Articular chondrocyte of knee joint (primary cell): ENCODE measurements around the gene TMC4. TPM values are rescaled to one million over a fixed set of nuclear protein-coding genes. Genes with fewer than 3 reads are reported as not detected.

ENCODE experiments used
- total RNA-seq: library from RNA; depleted of rRNA; stranded (reverse); fragments of >200 nt; gene quantifications from 2 replicates; pipeline ENCODE4 v1.2.3, GENCODE V29; 2012

Gene TMC4
- total RNA-seq: 1.0 TPM in 1 of 2 replicates, not detected in the other

GRCh38 chr19:54172471-54173358 is at the start of gene TMC4:
TMC4 (minus strand) TSS chr19:54173160; CDS start chr19:54173117, 43 bp downstream.

GRCh38 chr19:54191011-54191810 is 18.3 kb upstream of the TMC4 start, which contains the start of gene TSEN34:
TSEN34 (plus strand) TSS chr19:54191308; CDS start chr19:54191365, 57 bp downstream.

GRCh38 chr19:54189145-54189734 is 16.3 kb upstream of the TMC4 start, which contains the start of gene MBOAT7:
MBOAT7 (minus strand) TSS chr19:54189580; CDS start chr19:54188508, 1,072 bp downstream.

GRCh38 chr19:54159352-54160181 is 13.4 kb downstream of the TMC4 start, which contains the start of gene LENG1:
LENG1 (minus strand) TSS chr19:54159721; CDS start chr19:54159695, 26 bp downstream.

GRCh38 chr19:54137699-54138488 is 35.1 kb downstream of the TMC4 start, which contains the start of gene CNOT3:
CNOT3 (plus strand) TSS chr19:54137762; CDS start chr19:54142979, 5,217 bp downstream.

GRCh38 chr19:54115109-54116063 is 57.6 kb downstream of the TMC4 start, which contains the start of the genes PRPF31 and TFPT:
PRPF31 (plus strand) TSS chr19:54115754; CDS start chr19:54118279, 2,525 bp downstream.
TFPT (minus strand) TSS chr19:54115657; CDS start chr19:54115269, 388 bp downstream.

Other genes with a start within 250 kb of the TMC4 start
- gene CACNG8, start 210.2 kb downstream of the TMC4 start, total RNA-seq: not detected in 2 replicates
- not detected in 2 replicates for gene CACNG6, start 181.5 kb downstream of the TMC4 start, total RNA-seq
- not detected in 2 replicates for gene VSTM1, start 109.3 kb downstream of the TMC4 start, total RNA-seq
- not detected in 2 replicates for gene TARM1, start 91.8 kb downstream of the TMC4 start, total RNA-seq
- gene OSCAR, start 72.4 kb downstream of the TMC4 start, total RNA-seq: 0.11 and 0.39 TPM in 2 replicates
- gene NDUFA3, start 70.3 kb downstream of the TMC4 start, total RNA-seq: 8.8 and 12.0 TPM in 2 replicates
- 8.4 and 9.1 TPM in 2 replicates for gene TFPT, start 57.5 kb downstream of the TMC4 start, total RNA-seq
- 36.2 and 39.2 TPM in 2 replicates for gene PRPF31, start 57.4 kb downstream of the TMC4 start, total RNA-seq
- 6.9 and 9.7 TPM in 2 replicates for gene CNOT3, start 35.4 kb downstream of the TMC4 start, total RNA-seq
- gene LENG1, start 13.4 kb downstream of the TMC4 start, total RNA-seq: 3.9 and 5.7 TPM in 2 replicates
- 25.2 and 25.8 TPM in 2 replicates for gene MBOAT7, start 16.4 kb upstream of the TMC4 start, total RNA-seq
- gene TSEN34, start 18.1 kb upstream of the TMC4 start, total RNA-seq: 34.3 and 37.2 TPM in 2 replicates
- gene RPS9, start 27.7 kb upstream of the TMC4 start, total RNA-seq: 1,386 and 1,444 TPM in 2 replicates
- not detected in 2 replicates for gene LILRB3, start 49.8 kb upstream of the TMC4 start, total RNA-seq
- not detected in 2 replicates for gene LILRA6, start 69.6 kb upstream of the TMC4 start, total RNA-seq
- not detected in 2 replicates for gene LILRB5, start 84.1 kb upstream of the TMC4 start, total RNA-seq
- gene LILRB2, start 108.0 kb upstream of the TMC4 start, total RNA-seq: not detected in 2 replicates
- gene LILRA5, start 140.0 kb upstream of the TMC4 start, total RNA-seq: 0.22 TPM in 1 of 2 replicates, not detected in the other
- gene LILRA4, start 166.0 kb upstream of the TMC4 start, total RNA-seq: not detected in 2 replicates
- not detected in 2 replicates for gene LAIR1, start 191.8 kb upstream of the TMC4 start, total RNA-seq
- not detected in 2 replicates for gene TTYH1, start 242.3 kb upstream of the TMC4 start, total RNA-seq